Kidney (tissue), 14 donors: ENCODE results near the gene CD4. TPM values are rescaled to one million over a fixed set of nuclear protein-coding genes. Genes with fewer than 3 reads are reported as not detected.

Experiments used
- DNase-seq, 5 donors: peaks; one replicate each; pipeline ENCODE4 v3.0.0-alpha.2; 2013 to 2020
- FAIRE-seq: peaks from 2 replicates; lab custom pipeline; 2012; peaks lifted over from hg19 to GRCh38; lab: Jason Lieb, UNC
- H3K27ac ChIP-seq, 2 donors: one replicate each; pipeline ENCODE4 v1.7.0; 2013; ENCODE audit warnings: low read depth in 2 of 2, low read length in 2 of 2, inconsistent platforms in 1 of 2
- H3K27me3 ChIP-seq: one replicate; pipeline ENCODE4 v1.7.1; 2013; ENCODE audit warnings: low read length, inconsistent platforms; ENCODE audit not compliant: control insufficient read depth, insufficient read depth
- H3K36me3 ChIP-seq, 3 donors: one replicate each; pipeline versions ENCODE4 v1.7.0 to v1.7.1; 2013; ENCODE audit warnings: low read length in 3 of 3, control low read depth in 1 of 3, inconsistent platforms in 1 of 3; ENCODE audit not compliant: insufficient read depth in 3 of 3, control insufficient read depth in 2 of 3
- H3K4me1 ChIP-seq, 3 donors: one replicate each; pipeline versions ENCODE4 v1.7.0 to v1.7.1; 2013; ENCODE audit warnings: low read length in 3 of 3, inconsistent platforms in 1 of 3, low read depth in 1 of 3; ENCODE audit not compliant: control insufficient read depth in 2 of 3, insufficient read depth in 2 of 3
- H3K4me3 ChIP-seq, 3 donors: one replicate each; pipeline versions ENCODE4 v1.7.0 to v1.8.1; 2013; ENCODE audit warnings: low read length in 3 of 3, control low read depth in 1 of 3, inconsistent platforms in 1 of 3
- H3K9ac ChIP-seq, 3 donors: one replicate each; pipeline versions ENCODE4 v1.7.0 to v1.7.1; 2013; ENCODE audit warnings: low read length in 3 of 3, control low read depth in 1 of 3, inconsistent platforms in 1 of 3
- H3K9me3 ChIP-seq, 3 donors: one replicate each; pipeline versions ENCODE4 v1.7.0 to v1.7.1; 2013; ENCODE audit warnings: low read length in 3 of 3, control low read depth in 1 of 3, inconsistent platforms in 1 of 3; ENCODE audit not compliant: control insufficient read depth in 2 of 3, insufficient read depth in 1 of 3
- CTCF ChIP-seq: IDR thresholded peaks from 3 replicates; pipeline ENCODE4 v1.5.1; 2012; ENCODE audit warnings: mild to moderate bottlenecking, moderate library complexity, borderline replicate concordance; ENCODE audit not compliant: insufficient read depth; ENCODE audit errors: extremely low read depth
- intact Hi-C: fragments of 100-400 bp; cut with DNase I; formaldehyde crosslinking; loops from one replicate; pipeline ENCODE4 v1.11.1; 2022
- polyA plus RNA-seq: library from polyadenylated mRNA; stranded (reverse); fragments of 350-450 nt; fragmentation: Illumina TruSeq; extraction: RNeasy Lipid Tissue Mini Kit (QIAGEN cat#74804); gene quantifications from one replicate; pipeline ENCODE4 v1.2.3, GENCODE V29; 2014; ENCODE audit warnings: low read depth, low replicate concordance; ENCODE audit not compliant: insufficient read depth
- total RNA-seq: library from RNA; stranded (reverse); fragmentation: NEBNext Ultra II Directional; extraction: Animal tissue kit (Norgen Biotek cat#: 25700); gene quantifications from one replicate; pipeline ENCODE4 v1.2.1, GENCODE V29; 2021
- donor health status: control.
- donor health status: control.
- donor health status: control.
- donor health status: control.
- donor health status: control.
- donor health status: DM: yes; HTN: yes; CAD: no.
- donor health status: Normal renal cell carcinoma (clear cell type).

Gene CD4
- total and polyA plus RNA-seq, 2 donors from 2014 or later: 12.2 to 38.1 TPM

- Histone ChIP-seq H3K27me3 (no peaks in the 10 kb centered on the region), H3K4me3 (no peak overlapping the region), H3K9me3 (no peaks in the 10 kb centered on the region), H3K4me1 (peaks cover 0 to 11% (median 6%) of the 10 kb centered on the region in 3 donors), H3K36me3 (peaks cover 0 to 4% (median 0%) of the 10 kb centered on the region in 3 donors), H3K27ac (no peak overlapping the region), H3K9ac (no peak overlapping the region)
- no peak for FAIRE-seq
- intact Hi-C loops: no loop called here
- DNase-seq: peak in 1 of 5 donors; percentile 59
- TF ChIP-seq CTCF: no peak
Observed at GRCh38 chr12:6849976-6850560, 60.7 kb downstream of the CD4 start.

GRCh38 chr12:6850796-6851152, 61.4 kb downstream of the CD4 start:
- peak in 2 of 5 donors; percentile 78 to 88 for DNase-seq
- no peak for FAIRE-seq
- H3K9ac ChIP-seq: peak overlapping the region in 1 of 3 donors; percentile 4
- peak overlapping the region in 2 of 3 donors; percentile 85 to 92 for H3K4me3 ChIP-seq
- H3K27me3 ChIP-seq: no peaks in the 10 kb centered on the region
- H3K4me1 ChIP-seq: peaks cover 0 to 11% (median 6%) of the 10 kb centered on the region in 3 donors
- TF ChIP-seq CTCF: no peak
- intact Hi-C loops: no loop called here
- H3K27ac ChIP-seq: no peak overlapping the region
- H3K9me3 ChIP-seq: no peaks in the 10 kb centered on the region
- peaks cover 0 to 5% (median 0%) of the 10 kb centered on the region in 3 donors for H3K36me3 ChIP-seq

GRCh38 chr12:6851153-6851920, 62.0 kb downstream of the CD4 start, which contains the start of gene CDCA3:
Gene CDCA3, minus strand, starts transcription at chr12:6851286. Its CDS starts 334 bp downstream, at chr12:6850952.
- TF ChIP-seq CTCF: no peak
- intact Hi-C loops: no loop called here

More at GRCh38 chr12:6851153-6851920, 62.0 kb downstream of the CD4 start, which contains the start of gene CDCA3:
- peak; percentile 96 to 99 (median 97) for DNase-seq
- peaks cover 0 to 11% (median 6%) of the 10 kb centered on the region in 3 donors for H3K4me1 ChIP-seq
- H3K36me3 ChIP-seq: peaks cover 0 to 5% (median 5%) of the 10 kb centered on the region in 3 donors
- H3K27me3 ChIP-seq: no peaks in the 10 kb centered on the region
- peak; percentile 39 for FAIRE-seq
- peak within 1 kb of the TSS; percentile 92 to 99 (median 99) for H3K4me3 ChIP-seq
- H3K9ac ChIP-seq: peak within 1 kb of the TSS; percentile 66 to 98 (median 87)
- H3K9me3 ChIP-seq: no peaks in the 10 kb centered on the region
- H3K27ac ChIP-seq: peak within 1 kb of the TSS; percentile 92
